Psoas muscle (tissue), 8 donors: ENCODE measurements around the gene CCT3. TPM values are rescaled to one million over a fixed set of nuclear protein-coding genes. Genes with fewer than 3 reads are reported as not detected.

Experiments
- ATAC-seq, 4 donors: fragments of 200-7000 bp; cut with Tn5 transposase; one replicate each; pipeline ENCODE4 v1.9.1; 2020; ENCODE audit warnings: moderate library complexity in 3 of 4, mild to moderate bottlenecking in 2 of 4
- DNase-seq, 2 donors: peaks; one replicate each; pipeline ENCODE4 v3.0.0-alpha.2; 2020
- H3K27ac ChIP-seq: fragments of 200-600 bp; one replicate; pipeline ENCODE4 v1.8.0; 2022
- H3K27me3 ChIP-seq, 3 donors: fragments of 200-600 bp in 1 of 3; one replicate each; pipeline versions ENCODE4 v1.6.1 to v1.8.0; 2013 to 2022; ENCODE audit warnings: low read length in 2 of 3, mild to moderate bottlenecking in 2 of 3, moderate library complexity in 1 of 3; ENCODE audit not compliant: insufficient read depth in 3 of 3
- H3K36me3 ChIP-seq, 2 donors: fragments of 200-600 bp in 1 of 2; one replicate each; pipeline versions ENCODE4 v1.6.1 to v1.8.0; 2013 to 2022; ENCODE audit warnings: low read depth in 1 of 2, mild to moderate bottlenecking in 1 of 2, moderate library complexity in 1 of 2; ENCODE audit not compliant: insufficient read depth in 1 of 2
- H3K4me1 ChIP-seq: fragments of 200-600 bp; one replicate; pipeline ENCODE4 v1.8.0; 2022
- H3K4me3 ChIP-seq: fragments of 200-600 bp; one replicate; pipeline ENCODE4 v1.8.0; 2022; ENCODE audit warnings: mild to moderate bottlenecking
- H3K9me3 ChIP-seq: fragments of 200-600 bp; one replicate; pipeline ENCODE4 v1.8.0; 2022
- CTCF ChIP-seq: fragments of 200-600 bp; IDR thresholded peaks from one replicate; pipeline ENCODE4 v1.8.0; 2022; ENCODE audit warnings: antibody characterized with exemption
- WGBS, 3 donors: extraction: QIAGEN DNeasy Blood & Tissue Kit; methylation state at CpG; one replicate each; pipeline versions ENCODE4 v1.1.6 to v1.1.7; 2013; 5-methylcytosine and 5-hydroxymethylcytosine counted together
- intact Hi-C, 2 donors: fragments of 100-400 bp; cut with DNase I; formaldehyde crosslinking; loops; one replicate each; pipeline versions ENCODE4 v1.11.0 to v1.14.2; 2022
- polyA plus RNA-seq, 3 donors: library from polyadenylated mRNA; stranded (reverse); fragments of 200-250 nt; gene quantifications; one replicate each; pipeline ENCODE4 v1.2.3, GENCODE V29; 2013
- total RNA-seq, 4 donors: library from RNA; stranded (reverse); fragmentation: NEBNext Ultra II Directional in 2 of 4; extraction: Animal tissue kit (Norgen Biotek cat#: 25700) in 2 of 4; gene quantifications; one replicate each; pipeline versions ENCODE4 v1.2.1 to v1.2.4, GENCODE V29; 2021 to 2023
- donor health status: healthy with polysubstance abuse.
- donor health status: DM: no; HTN: no; CAD: no; lungs with moderate emphysema.
- donor health status: Bipolar disorder and iron deficiency.
- donor health status: healthy.
- donor health status: DM: yes; HTN: yes; CAD: no.
- donor health status: DM: no; HTN: no; CAD: no.
- donor health status: DM: no; HTN: no; CAD: no.
- donor health status: DM: yes; HTN: yes; CAD: no.

CCT3 gene
- total and polyA plus RNA-seq, 7 donors: 144 to 258 (median 180) TPM

DNA sequence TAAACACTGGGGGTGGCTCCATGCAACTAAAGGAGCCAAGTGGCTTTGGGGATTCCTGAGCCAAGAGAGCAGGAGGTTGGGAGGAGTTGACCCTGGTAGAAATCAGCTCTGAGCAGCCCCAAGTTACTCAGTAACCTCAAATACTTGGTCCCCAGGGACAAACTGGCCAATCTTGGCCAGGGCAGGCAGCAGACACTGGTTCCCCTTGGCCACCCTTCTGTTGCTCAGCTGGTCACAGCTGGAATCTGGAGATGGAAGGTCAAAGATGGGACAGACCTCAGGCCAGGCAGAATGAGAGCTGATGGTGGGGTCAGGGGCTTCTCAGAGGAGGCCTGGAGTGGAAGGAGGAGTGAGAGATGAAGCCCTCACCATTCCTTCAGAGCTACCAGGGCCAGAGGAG, 27.7 kb upstream of the CCT3 start:
- ATAC-seq (no peak), DNase-seq (no peak)
- no peak for TF ChIP-seq CTCF
- intact Hi-C loops: loop anchor here in 1 of 2 donors (10.0 kb wide), 1 partner anchor 179 kb away; no protein-coding TSS in a partner anchor
- Histone ChIP-seq H3K27ac (no peak overlapping the region), H3K4me3 (no peak overlapping the region), H3K27me3 (peaks cover 0 to 30% (median 3%) of the 10 kb centered on the region in 3 donors), H3K9me3 (no peaks in the 10 kb centered on the region), H3K4me1 (no peaks in the 10 kb centered on the region), H3K36me3 (no peaks in the 10 kb centered on the region)

GRCh38 chr1:156360534-156360933, 22.4 kb upstream of the CCT3 start:
- ATAC-seq: no peak
- H3K27ac ChIP-seq: no peak overlapping the region
- no peak for DNase-seq
- TF ChIP-seq CTCF: no peak
- H3K36me3 ChIP-seq: no peaks in the 10 kb centered on the region
- intact Hi-C loops: loop anchor here in 1 of 2 donors (10.0 kb wide), 1 partner anchor 184 kb away; no protein-coding TSS in a partner anchor
- peaks cover 1 to 28% (median 3%) of the 10 kb centered on the region in 3 donors for H3K27me3 ChIP-seq
- H3K4me3 ChIP-seq: no peak overlapping the region
- H3K9me3 ChIP-seq: no peaks in the 10 kb centered on the region
- 88 to 91% (median 89%) methylated on average over 11 of the region's 11 CpGs for WGBS, 3 donors
- H3K4me1 ChIP-seq: no peaks in the 10 kb centered on the region

- WGBS, 3 donors: 26 to 30% (median 29%) methylated on average over 6 of the region's 6 CpGs
- no peak overlapping the region for H3K27ac ChIP-seq
- no peak overlapping the region for H3K4me3 ChIP-seq
- H3K27me3 ChIP-seq: peaks cover under 1 to 34% (median 3%) of the 10 kb centered on the region in 3 donors
- no peaks in the 10 kb centered on the region for H3K4me1 ChIP-seq
- no peaks in the 10 kb centered on the region for H3K9me3 ChIP-seq
- TF ChIP-seq CTCF: no peak
- intact Hi-C loops: loop anchor here in 1 of 2 donors (10.0 kb wide), 1 partner anchor 185 kb away; no protein-coding TSS in a partner anchor
- ATAC-seq: no peak
- no peak for DNase-seq
- no peaks in the 10 kb centered on the region for H3K36me3 ChIP-seq
Measured at GRCh38 chr1:156359973-156360372, 21.9 kb upstream of the CCT3 start.

GRCh38 chr1:156359249-156359648, 21.2 kb upstream of the CCT3 start:
- intact Hi-C loops: no loop called here
- ATAC-seq (no peak), DNase-seq (no peak)
- H3K9me3 ChIP-seq: no peaks in the 10 kb centered on the region
- TF ChIP-seq CTCF: no peak
- H3K4me3 ChIP-seq: no peak overlapping the region
- H3K27me3 ChIP-seq: peaks cover 0 to 32% (median 3%) of the 10 kb centered on the region in 3 donors
- 85 to 95% (median 92%) methylated on average over 3 of the region's 3 CpGs for WGBS, 3 donors
- H3K4me1 ChIP-seq: no peaks in the 10 kb centered on the region
- no peak overlapping the region for H3K27ac ChIP-seq
- no peaks in the 10 kb centered on the region for H3K36me3 ChIP-seq

DNA sequence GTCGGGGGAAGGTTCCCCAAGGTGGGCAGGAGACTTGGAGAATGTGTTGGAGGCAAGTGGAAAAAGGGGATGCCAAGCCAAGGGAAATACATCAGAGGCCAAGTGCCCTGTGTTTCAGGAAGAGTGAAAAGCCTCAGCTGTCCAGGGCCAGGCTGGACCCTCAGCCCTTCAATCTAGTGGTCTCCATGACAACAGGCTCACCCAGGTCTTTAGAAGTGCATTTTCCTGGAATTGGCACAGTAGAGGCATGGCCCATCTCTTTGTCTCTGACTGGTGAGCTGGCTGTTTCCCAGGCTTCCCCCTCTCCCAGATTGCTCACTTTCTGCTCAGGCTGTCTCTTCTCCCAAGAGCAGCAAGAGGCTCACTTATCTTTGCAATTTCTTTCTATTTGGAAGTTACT, 20.5 kb upstream of the CCT3 start:
- Histone ChIP-seq H3K36me3 (no peaks in the 10 kb centered on the region), H3K9me3 (no peaks in the 10 kb centered on the region), H3K27me3 (peaks cover 0 to 31% (median 3%) of the 10 kb centered on the region in 3 donors), H3K27ac (no peak overlapping the region), H3K4me3 (no peak overlapping the region), H3K4me1 (no peaks in the 10 kb centered on the region)
- DNase-seq (no peak), ATAC-seq (no peak)
- intact Hi-C loops: no loop called here
- no peak for TF ChIP-seq CTCF
- WGBS, 3 donors: 94 to 95% (median 95%) methylated on average over 1 of the region's 1 CpG
